Right renal cortex interstitium (tissue), 3 donors: ENCODE data around the gene SMCO2. TPM values are rescaled to one million over a fixed set of nuclear protein-coding genes. Genes with fewer than 3 reads are reported as not detected.
"Not testable (repeated sequence)": the region's sequence is repeated elsewhere in the genome, so short reads cannot be mapped to it uniquely, and the experiment has no call there.

Source experiments
- DNase-seq, 3 donors: peaks; one replicate each; pipeline ENCODE4 v3.0.0-alpha.2; 2013; ENCODE audit warnings: low read depth in 3 of 3, low spot score in 2 of 3
- polyA plus RNA-seq, 3 donors: library from polyadenylated mRNA; unstranded; fragments of 120-200 nt; gene quantifications; one replicate each; pipeline ENCODE4 v1.2.1, GENCODE V29; 2013; ENCODE audit not compliant: insufficient read length in 3 of 3

Gene SMCO2
- polyA plus RNA-seq, 3 donors = 0.31 to 0.37 TPM; not detected in 1

DNA sequence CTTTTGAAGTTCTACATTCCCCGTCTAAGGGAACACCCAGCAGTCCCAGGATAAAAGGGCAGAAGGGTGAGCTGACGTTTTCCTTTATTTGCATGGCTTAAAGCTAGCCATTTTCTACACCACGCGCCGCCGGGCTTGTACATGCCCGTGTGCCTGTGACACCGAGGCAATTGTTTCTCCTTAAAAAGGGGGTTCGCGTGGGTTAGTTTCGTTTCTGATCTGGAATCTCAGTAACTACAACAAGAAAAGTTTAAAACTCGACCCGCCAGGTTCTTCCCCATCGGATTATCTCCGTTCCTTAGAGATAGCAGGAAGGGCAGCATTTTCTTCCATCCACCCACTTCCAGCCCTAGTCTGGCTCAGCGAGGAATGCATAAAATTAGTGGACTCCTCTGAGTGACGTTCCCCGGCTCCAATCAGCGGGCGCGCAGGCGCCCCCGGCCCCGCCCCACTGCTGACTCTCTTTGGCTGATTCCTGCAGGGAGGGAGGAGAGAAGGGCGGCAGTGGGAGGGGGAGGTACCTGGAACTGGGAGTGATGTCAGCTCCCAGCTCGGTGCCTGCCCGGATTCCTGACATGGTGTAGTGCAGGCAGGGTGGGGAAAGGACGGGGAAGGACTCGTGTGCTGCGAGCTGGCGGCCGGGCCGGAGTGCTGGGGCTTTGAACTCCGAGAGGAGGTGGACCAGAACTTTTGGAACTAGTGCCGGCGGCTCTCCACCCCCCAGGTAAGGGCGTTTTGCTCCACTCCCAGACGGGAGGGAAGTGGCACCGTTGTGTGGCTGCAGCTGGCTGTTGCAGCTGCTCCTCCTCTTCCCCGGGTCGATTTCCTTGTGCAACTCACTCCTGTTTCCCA lies 77.3 kb downstream of the SMCO2 start, which contains the start of gene PPFIBP1:
PPFIBP1 (plus strand) TSS at position 565 of the 852 bp plus-strand sequence. CDS start 109,191 bp downstream, outside the sequence.
- DNase-seq = peak; percentile 98

DNA sequence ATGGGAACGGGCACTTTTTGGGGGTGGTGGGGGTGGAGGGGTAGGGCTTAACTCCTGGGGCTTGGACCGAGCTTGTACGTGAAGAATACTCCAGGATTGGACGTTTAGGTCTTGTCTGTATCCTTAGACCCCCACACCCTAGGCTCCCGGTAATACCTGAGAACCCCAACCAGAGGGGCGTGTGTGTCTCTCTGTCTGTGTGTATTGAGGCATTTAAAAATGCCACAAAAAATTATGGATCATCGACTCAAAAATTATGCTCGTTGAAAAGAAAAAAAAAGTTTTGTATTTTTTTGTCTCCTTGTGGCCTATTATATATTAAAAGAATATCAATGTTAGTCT lies 77.9 kb downstream of the SMCO2 start:
- no peak for DNase-seq

DNA sequence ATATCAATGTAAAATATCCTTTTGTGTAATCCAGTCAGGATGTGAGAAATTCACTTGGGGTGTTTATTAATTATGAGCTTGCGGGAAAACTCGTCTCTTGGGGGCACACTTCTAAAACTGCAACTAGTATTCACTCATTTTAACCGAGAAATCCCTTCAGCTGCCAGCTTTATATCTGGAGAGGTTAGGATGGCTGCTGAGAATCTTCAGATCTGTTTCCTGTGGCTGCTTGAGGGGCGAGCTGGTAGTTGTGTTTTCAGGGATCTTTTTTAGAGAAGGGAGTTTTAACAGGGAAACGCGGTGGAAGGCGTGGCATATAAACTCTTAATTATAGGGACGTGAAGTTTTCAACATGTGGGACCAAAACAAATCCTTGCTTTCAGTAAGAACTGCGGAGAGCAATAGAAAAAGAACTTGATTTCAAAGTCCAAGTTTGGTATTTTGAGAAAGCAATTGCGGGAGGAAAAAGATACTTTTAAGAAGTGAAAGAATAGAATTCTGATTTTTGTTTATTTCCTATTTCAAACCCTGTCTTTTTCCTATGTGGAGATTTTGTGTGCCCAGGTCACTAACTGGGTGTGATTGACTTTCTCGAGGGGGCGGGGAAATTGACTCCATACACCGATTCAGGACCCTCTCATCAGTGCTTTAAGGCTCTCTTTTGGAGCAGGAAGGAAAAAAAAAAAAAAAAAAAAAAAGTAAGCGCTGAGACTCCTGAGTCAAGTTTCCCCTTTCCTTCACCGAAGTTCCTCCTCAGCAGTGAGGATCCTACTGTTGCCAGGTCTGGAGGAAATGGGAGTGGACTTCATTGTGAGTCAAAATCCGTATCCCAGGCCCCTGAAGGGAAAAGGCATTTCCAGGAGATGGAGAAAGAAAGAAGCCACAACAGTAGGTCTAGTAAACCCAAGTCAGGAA lies 78.6 kb downstream of the SMCO2 start:
- DNase-seq = peak in 2 of 3 donors; percentile 39 to 43

DNA sequence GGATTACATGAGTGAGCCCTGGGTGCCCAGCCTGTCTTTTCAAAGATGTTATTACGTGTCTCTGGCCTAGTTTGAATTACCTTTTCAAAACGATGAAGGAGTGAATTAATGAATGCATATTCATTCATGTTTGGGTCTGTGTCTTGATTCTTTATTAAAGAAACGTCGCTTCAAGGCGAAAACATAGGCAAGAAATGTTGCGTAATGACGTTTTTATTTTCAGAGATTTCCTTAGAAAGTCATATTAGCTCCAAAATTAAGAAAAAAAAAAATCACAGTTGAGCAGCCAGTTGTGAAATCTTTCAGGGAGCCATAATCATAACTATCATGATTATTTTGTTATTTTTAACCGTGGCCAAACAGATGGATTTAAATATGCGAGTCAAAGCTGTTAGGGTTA lies 81.0 kb downstream of the SMCO2 start:
- no peak for DNase-seq

DNA sequence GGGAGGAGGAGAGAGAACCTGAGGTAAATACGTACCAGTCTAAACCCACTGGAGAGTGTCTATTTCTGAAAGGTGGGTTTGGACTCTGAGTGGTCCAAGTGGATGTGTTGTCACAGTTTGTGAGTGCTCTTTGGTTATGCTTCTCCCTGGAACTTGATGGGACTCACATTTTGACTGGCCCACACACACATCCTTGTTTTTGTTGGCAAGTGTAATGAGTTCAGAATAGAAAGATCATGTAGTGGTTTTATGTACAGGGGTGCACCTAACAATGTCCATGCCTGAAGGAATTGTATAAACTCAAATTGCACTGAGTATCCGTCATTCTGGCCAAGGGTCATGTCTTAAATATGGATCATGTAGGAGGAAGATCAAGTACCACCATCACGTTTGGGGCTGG lies 82.3 kb downstream of the SMCO2 start:
- DNase-seq = no peak

DNA sequence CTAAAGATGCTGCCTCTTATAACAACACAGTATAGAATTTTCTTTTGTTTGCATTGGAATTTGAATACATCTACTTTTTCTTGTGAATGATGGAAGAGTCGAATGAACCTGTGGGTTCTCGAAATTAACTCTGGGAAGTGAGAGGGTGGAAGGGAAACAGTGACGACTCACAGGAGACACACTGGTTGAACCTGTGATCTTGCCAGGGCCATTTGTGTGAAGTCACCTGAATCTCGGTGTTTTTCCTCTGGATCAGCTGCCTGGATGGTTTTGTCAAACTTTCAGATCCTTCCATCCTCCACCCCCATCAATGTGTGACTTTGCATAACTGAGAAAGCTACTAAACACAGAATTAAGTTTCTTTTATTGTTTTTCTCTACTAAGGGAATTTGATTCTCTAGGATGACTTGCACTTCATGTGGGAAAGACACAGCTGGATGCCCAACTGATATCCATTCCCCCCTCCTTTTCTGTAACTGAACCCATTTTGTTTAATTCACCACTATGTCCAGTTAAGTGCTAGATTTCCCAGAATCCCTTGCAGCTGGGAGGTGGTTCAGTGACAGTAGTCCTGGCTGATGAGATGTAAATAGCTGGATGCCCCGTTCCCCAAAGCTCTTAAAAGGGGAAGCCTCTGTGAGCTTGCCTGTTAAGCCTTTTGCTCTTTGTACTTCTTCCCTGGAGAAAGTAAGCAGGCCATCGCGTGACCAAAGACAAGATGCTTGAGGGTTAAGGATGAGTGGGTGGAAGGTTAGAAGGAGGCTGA lies 83.8 kb downstream of the SMCO2 start:
- DNase-seq = no peak

DNA sequence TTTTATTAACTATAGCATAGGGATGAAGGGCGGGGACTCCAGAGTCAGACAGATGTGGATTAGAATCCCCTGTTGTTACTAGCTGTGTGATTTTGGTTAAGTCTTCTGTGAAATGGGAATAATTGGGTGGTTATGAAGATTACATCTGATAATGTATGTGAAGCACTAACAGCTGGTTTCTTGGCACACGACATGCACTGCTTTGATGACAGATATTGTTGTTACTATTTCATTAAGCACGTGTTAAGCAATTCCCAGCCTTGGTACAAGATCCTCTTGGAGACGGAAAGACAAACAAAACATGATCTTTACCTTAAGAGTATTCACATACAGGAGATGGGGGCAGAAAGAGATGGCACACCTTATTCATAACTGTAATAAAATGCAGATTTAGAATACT lies 85.4 kb downstream of the SMCO2 start:
- DNase-seq = no peak

DNA sequence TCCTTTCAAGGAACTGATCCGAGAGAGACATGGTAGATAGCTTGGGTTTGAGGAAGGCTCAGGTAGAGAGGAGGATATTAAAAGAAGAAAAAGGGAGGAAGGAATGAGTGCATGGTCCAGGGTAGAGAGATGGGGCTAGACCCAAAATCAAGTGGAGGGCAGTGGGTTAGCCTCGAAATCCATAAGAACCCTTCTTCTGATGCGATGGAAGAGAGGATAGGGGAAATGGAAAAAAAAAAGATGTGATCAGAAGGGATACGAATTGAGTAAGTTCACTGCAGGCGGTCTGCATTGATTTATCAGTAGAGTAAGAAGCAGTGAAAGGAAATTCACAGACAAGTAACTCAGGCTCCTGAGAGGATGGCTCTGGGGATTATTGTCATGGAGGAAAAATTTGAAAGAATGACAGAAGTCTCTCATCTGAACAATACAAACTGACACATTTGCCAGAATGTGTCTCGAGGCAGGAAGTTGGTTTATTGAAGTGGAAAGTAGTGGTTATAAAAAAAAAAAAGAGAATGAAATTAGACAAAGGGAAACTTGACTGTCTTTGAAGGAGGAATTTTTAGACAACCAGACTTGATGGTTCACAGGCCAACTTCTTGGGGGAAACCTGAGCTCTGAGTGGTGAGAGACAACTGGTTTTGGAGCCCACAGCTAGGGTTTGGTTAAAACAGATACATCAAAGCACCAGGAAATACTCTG lies 87.7 kb downstream of the SMCO2 start:
- DNase-seq = no peak

DNA sequence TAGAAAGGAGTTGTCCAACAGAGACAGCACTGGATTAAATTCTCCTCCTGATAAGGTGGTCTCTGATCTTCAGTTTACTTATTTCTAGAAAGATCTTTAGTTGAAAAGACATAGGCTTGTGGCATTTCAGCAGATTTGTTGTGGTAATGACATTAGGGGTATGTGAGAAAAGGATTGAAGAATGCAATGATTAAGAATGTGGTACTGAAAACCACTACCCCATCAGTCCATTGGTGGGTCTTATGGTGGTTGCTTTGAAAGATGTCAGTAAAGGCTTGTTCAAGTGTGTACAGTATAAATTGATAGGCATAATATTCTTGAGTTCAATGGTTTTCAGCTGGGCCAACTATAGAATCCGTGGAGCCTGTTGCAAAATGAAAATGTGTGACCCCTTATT lies 88.2 kb downstream of the SMCO2 start:
- DNase-seq = no peak

DNA sequence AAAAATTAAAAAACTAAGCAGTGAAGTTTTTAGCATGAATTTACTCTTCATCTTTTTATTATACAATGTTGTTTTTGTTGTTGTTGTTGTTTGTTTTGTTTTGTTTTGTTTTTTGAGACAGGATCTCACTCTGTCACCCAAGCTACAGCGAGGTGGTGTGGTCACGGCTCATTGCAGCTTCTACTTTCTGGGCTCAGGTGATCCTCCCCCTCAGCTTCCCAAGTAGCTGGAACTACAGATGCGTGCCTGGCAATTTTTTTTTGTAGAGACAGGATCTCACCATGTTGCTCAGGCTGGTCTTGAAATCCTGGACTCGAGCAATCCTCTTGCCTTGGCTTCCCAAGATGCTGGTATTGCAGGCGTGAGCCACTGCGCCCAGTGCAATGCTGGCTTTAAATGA lies 88.8 kb downstream of the SMCO2 start:
- no peak for DNase-seq

DNA sequence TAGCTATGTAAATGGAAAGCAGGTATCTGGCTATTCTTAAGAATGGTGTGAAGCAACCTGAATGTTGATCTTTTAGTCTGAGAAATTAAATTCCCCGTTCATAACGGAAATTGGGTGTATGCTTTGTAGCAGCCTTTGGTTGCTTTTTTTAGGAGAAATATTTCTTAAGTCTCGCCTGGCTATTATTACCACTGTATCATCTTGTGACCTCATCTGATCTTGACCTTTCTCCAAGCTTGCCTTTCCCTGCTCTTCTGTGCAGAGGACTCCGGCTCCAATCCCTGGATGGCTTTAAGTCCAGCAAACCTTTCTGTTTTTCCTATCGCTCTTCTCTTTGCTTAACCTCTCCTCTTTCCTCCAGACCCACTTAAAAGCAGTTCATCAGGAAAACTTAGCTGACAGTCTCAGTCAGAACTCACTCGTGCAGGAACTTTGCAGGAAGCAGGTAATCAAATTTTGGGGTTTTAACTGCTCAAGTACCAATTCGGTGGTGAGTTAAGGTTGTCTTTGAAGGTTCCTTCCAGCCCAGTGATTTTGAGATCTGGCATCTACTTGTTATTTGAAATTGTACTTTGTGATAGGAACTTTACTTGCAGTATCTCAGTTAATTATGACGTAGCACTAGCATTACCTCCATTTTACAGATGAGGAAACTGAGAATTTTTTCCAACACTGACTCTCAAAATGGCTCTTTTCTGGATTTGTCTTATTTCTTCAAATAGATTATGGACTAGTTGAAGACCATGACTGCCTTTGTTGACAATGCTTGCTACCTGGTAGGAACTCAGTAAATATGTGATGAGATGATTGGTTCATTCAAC lies 91.5 kb downstream of the SMCO2 start:
- no peak for DNase-seq

DNA sequence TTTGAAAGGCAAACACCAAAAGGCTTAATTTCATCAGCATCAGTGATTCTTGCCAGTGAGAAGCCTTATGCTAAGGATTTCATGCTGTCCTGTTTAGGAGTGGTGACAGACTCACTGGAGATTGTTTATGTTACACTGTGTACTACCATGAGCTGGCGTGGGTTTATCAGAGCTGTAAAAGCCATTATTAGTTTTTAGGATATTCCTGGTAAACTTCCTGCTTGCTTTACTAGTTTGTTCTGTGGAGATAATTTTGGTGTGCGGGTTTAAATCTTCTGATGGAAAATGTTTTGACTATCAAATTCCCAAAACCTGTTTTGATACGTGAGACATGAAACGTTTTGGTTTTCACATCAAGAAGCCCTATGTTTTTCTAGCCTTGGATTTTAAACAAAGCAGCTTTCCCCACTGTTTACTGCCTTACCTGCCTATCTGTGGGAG lies 92.7 kb downstream of the SMCO2 start:
- DNase-seq = no peak

DNA sequence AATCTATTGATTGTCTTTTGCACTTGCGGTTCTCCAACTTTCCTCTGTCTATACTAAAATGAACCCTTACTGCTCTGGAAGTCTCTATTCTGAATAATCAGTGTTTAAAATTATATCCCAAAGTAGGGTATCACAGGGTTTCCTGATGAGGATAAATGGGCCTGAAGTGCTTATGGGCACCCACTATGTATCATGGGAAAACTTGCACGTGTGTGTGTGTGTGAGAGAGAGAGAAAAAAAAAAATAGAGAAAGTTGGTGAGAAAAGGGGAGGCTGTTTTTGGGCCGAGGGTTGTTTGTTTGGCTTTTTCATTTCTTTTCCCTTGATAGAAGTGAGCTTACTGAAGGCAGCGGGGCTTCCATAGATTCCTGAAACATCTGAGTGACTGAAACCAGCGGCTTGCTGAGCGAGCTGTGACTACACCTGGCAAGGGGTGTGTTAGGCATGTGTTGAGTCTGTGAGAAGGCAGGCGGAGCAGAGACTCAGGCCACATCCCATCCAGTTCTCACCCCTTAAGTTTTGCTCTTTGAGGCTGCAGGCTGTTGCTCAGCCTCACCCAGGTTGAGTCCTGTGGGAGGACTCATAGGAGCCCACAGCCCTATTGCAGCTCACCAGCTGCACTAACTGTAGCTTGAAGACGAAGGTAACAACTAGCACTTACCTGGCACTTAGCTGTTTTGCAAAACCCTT lies 94.6 kb downstream of the SMCO2 start:
- no peak for DNase-seq

DNA sequence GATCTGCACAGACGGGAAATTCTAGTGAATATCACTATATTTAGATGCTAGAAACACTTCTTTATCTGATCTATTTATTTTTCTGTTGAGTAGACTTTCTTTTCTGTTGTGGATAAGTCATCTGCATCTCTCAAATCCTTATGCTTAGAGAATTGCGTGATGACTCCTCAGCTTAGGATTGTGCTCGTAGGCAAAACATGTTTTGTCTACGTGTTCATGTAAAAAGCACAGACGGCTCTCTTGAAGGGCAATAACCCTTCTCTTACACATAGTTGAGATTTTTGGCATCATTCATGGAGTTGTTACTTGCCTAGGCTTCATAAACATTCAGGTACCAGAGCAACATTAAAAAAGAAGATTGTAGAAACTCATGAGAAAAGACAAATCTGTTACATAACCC lies 96.1 kb downstream of the SMCO2 start:
- no peak for DNase-seq

DNA sequence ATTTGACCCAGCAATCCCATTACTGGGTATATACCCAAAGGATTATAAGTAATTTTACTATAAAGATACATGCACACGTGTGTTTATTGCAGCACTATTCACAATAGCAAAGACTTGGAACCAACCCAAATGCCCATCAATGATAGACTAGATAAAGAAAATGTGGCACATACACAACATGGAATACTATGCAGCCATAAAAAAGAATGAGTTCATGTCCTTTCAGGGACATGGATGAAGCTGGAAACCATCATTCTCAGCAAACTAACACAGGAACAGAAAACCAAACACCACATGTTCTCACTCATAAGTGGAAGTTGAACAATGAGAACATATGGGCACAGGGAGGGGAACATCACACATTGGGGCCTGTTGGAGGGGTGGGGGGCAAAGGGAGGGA lies 98.3 kb downstream of the SMCO2 start:
- not testable (repeated sequence) for DNase-seq

DNA sequence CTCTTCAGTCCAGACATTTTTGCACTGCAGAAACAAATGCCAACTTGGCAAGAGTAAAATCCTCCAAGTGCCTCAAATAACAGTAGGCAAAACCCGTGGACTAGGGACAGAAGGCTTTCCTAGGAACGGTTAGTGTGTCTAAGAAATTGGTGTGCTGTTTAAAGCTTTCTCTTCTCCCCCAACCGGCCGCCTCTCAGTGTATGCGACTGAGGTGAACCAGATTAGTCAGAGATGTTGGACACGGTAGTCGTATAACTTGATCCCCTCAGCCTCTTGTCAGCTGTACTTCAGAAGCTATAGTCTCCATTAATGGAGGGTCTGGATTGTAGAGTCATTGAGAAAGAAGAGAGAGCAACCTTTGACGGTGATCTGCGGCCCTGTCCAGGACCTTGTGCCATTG lies 99.1 kb downstream of the SMCO2 start:
- no peak for DNase-seq

DNA sequence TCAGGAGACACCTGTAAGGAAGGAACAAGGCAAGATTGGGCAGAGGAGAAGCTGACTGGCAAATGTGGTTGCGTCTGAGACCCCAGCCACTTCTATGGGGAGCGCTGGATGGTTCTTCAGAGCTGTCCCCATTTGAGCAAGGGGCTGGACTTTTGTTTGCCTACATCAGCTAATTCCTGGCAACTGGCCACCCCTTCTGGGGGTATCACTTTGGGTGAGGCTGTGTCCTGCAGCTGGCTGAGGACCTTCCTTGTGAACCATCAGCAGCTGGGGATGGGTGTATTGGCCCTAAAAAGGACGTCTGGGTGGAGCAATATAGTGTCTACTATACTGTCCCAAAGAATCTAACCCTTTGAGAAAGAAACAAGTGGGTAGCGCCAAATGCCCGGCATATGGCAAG lies 101.1 kb downstream of the SMCO2 start:
- no peak for DNase-seq

DNA sequence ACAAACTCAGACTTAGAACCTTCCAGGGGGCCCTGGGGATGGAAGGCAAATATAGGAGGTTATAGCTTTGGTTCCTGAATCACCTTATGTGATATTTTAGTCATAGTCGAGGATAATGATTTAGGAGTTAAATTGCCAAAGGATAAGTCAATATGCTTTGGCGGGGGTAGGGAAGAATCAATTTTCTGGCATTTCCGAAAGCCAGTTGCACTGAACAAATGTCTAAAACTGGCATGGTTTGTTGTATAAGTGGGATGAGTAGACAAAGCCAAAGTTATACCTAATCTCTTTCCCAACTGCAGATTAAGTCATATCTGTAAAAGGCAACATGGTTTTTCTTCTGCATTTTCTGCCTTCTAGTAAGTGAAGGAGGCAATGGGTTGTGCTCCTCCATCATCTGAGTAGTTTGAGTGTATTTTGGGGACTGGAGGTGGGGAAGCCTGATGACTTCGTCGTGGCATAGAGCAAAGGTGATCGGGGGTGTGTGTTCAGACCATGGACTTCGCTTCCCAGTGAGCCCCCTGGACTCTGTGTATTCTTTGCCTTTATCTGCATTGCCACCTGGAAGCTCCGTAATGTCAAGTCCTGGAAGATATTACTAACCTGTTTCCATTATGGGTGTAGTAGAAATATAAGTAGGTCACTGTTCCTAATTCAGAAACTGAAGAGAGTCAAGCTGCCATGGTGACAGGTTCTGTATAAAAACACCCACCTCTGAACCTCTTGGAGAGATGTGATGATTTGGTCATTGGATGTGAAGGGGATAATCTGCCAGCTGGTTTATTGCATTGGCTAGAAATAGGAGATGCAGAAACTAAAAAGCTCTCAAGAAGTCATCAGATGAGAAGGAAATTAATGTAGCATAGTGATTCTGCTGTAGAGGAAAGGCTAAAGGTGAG lies 102.0 kb downstream of the SMCO2 start:
- no peak for DNase-seq
